Gastrocnemius medialis (tissue), 4 donors: Measurements from ENCODE around the gene HSD11B2.

Experiments
- CTCF ChIP-seq, 5 experiments: fragments of 450-650 bp in 3 of 5; fragments of 200-600 bp in 2 of 5; sonication (generic) in 2 of 5; IDR thresholded peaks in 4 of 5; conservative IDR thresholded peaks in 1 of 5; 1 replicate in 4 of 5; 2 replicates in 1 of 5; pipeline ENCODE4 v1.5.1; 2016 to 2019; ENCODE audit warnings: antibody characterized with exemption in 5 of 5, mild to moderate bottlenecking in 3 of 5, moderate library complexity in 3 of 5
- POLR2A ChIP-seq, 2 donors: fragments of 450-650 bp; IDR thresholded peaks; one replicate each; pipeline ENCODE4 v1.6.1; 2017; ENCODE audit warnings: antibody characterized with exemption in 2 of 2, mild to moderate bottlenecking in 2 of 2, moderate library complexity in 2 of 2

DNA sequence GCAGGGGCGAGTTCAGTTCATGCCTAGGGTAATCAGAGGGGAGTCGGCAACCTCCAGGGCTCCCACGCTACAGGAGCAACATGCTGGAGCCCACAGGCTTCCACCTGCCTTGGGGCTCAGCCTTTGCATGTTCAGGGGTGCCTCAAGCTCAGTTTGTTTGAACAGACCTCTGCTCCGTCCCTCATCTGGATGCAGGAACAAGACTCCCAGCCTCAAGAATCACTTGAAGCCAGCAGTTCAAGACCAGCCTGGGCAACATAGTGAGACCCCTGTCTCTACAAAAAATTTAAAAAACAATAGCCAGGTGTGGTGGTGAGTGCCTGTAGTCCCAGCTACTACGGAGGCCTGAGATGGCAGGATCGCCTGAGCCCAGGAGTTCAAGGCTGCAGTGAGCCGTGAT, 4.9 kb upstream of the HSD11B2 start:
- no peak for TF ChIP-seq CTCF (IDR thresholded peaks at IDR 0.05 in 4 of 5, conservative IDR thresholded peaks at IDR 0.05 in 1 of 5)
- no peak for TF ChIP-seq POLR2A (IDR thresholded peaks at IDR 0.05)
